Breast epithelium (tissue), 3 donors: ENCODE data around the gene MT1E.

Source experiments
- POLR2A ChIP-seq: fragments of 450-650 bp; IDR thresholded peaks from one replicate; pipeline ENCODE4 v1.6.1; 2016; ENCODE audit warnings: antibody characterized with exemption, mild to moderate bottlenecking, moderate library complexity
- POLR2AphosphoS5 ChIP-seq, 3 donors: sonication (generic); formaldehyde crosslinking; IDR thresholded peaks; one replicate each; pipeline ENCODE4 v1.6.1; 2017; ENCODE audit warnings: antibody characterized with exemption in 3 of 3
- TF ChIP-seq, protein P1 (sequence below), 3 donors: fragments of 450-650 bp; IDR thresholded peaks; one replicate each; pipeline ENCODE4 v1.5.1; 2016 to 2017; ENCODE audit warnings: antibody characterized with exemption in 3 of 3, mild to moderate bottlenecking in 3 of 3, moderate library complexity in 3 of 3

DNA sequence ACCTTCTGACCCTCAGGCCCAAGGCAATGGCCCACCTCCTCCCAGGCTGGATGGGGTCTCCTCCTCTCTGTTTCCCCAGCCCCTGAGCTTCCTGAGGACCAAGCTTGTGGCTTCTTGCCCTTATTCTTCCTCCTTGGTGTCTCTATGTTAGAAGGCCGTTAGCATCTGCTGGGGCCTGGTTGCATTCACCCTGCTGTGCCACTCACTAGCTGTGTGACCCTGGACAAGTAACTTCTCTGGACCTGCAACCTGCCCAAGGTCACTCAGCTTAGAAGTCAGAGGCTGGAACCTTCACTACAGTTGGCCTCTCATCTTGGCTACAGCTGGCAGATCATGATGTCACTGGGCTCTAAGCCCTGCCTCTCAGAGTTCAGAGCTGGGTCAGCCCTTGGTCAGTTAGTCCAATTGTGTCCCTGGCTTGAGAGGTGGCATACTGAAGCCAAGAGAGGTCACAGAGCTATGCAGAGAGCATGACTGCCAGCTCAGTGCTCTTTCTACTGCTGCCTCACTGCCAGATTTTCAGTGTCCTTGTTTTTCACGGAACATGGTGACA, 14.2 kb upstream of the MT1E start:
- TF ChIP-seq POLR2A (no peak), POLR2AphosphoS5 (IDR thresholded peaks at IDR 0.05) (peak in 2 of 3 donors; percentile 33 to 53)
- TF ChIP-seq, protein P1, sequence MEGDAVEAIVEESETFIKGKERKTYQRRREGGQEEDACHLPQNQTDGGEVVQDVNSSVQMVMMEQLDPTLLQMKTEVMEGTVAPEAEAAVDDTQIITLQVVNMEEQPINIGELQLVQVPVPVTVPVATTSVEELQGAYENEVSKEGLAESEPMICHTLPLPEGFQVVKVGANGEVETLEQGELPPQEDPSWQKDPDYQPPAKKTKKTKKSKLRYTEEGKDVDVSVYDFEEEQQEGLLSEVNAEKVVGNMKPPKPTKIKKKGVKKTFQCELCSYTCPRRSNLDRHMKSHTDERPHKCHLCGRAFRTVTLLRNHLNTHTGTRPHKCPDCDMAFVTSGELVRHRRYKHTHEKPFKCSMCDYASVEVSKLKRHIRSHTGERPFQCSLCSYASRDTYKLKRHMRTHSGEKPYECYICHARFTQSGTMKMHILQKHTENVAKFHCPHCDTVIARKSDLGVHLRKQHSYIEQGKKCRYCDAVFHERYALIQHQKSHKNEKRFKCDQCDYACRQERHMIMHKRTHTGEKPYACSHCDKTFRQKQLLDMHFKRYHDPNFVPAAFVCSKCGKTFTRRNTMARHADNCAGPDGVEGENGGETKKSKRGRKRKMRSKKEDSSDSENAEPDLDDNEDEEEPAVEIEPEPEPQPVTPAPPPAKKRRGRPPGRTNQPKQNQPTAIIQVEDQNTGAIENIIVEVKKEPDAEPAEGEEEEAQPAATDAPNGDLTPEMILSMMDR (IDR thresholded peaks at IDR 0.05): no peak
